K562 (cell line): ENCODE measurements around the gene TMEM131. TPM values are rescaled to one million over a fixed set of nuclear protein-coding genes. Genes with fewer than 3 reads are reported as not detected.

ENCODE experiments used
- ASH1L ChIP-seq: fragments of 450-650 bp; IDR thresholded peaks from 2 replicates; pipeline ENCODE4 v1.6.1; 2018; ENCODE audit warnings: borderline replicate concordance, mild to moderate bottlenecking, low read depth; ENCODE audit not compliant: partially characterized antibody
- CBFA2T3 ChIP-seq: fragments of 450-650 bp; IDR thresholded peaks from 2 replicates; pipeline ENCODE4 v1.6.1; 2017
- GTF2E2 ChIP-seq: fragments of 200-800 bp; sonication (Bioruptor generic); IDR thresholded peaks from 2 replicates; pipeline ENCODE4 v1.6.1; 2016; ENCODE audit warnings: missing genetic modification characterization, missing compliant biosample characterization
- HMBOX1 ChIP-seq: sonication (generic); IDR thresholded peaks from 2 replicates; pipeline ENCODE4 v1.6.1; 2016
- MEIS2 ChIP-seq: fragments of 450-650 bp; IDR thresholded peaks from 2 replicates; pipeline ENCODE4 v1.6.1; 2014; ENCODE audit warnings: mild to moderate bottlenecking; ENCODE audit not compliant: partially characterized antibody
- NR4A1 ChIP-seq, 2 experiments: fragments of 250-450 bp in 1 of 2; fragments of 450-650 bp in 1 of 2; sonication (Bioruptor Pico) in 1 of 2; IDR thresholded peaks; 2 replicates each; pipeline versions ENCODE4 v1.4.0 to v1.6.1; 2016 to 2020; ENCODE audit warnings: mild to moderate bottlenecking in 2 of 2, missing compliant biosample characterization in 1 of 2, missing genetic modification characterization in 1 of 2, moderate library complexity in 1 of 2
- NRF1 ChIP-seq, 2 experiments: fragments of 450-650 bp; IDR thresholded peaks in 1 of 2; conservative IDR thresholded peaks in 1 of 2; 2 replicates each; pipeline ENCODE4 v1.6.1; 2014; ENCODE audit warnings: mild to moderate bottlenecking in 2 of 2
- POLR2B ChIP-seq: fragments of 450-650 bp; IDR thresholded peaks from 2 replicates; pipeline ENCODE4 v1.6.1; 2018; ENCODE audit warnings: low read depth; ENCODE audit not compliant: partially characterized antibody
- RBBP5 ChIP-seq: fragments of 200-600 bp; sonication (generic); IDR thresholded peaks from 2 replicates; pipeline ENCODE4 v1.6.1; 2012; ENCODE audit warnings: borderline replicate concordance, mild to moderate bottlenecking, low read length, control low read depth, inconsistent platforms; ENCODE audit not compliant: insufficient read depth, poor library complexity, severe bottlenecking
- SMAD2 ChIP-seq: fragments of 150-350 bp; IDR thresholded peaks from 2 replicates; pipeline ENCODE4 v1.6.1; 2014; ENCODE audit warnings: low read depth, mild to moderate bottlenecking, low read length
- YY1 ChIP-seq, 3 experiments: IDR thresholded peaks; 2 replicates each; pipeline ENCODE4 v1.6.1; 2011; ENCODE audit warnings: low read length in 2 of 3, mild to moderate bottlenecking in 2 of 3, moderate library complexity in 2 of 3, borderline replicate concordance in 1 of 3, control low read depth in 1 of 3, low read depth in 1 of 3; ENCODE audit not compliant: insufficient read depth in 3 of 3, insufficient replicate concordance in 2 of 3, control insufficient read depth in 1 of 3, insufficient read length in 1 of 3; ENCODE audit errors: extremely low read depth in 1 of 3
- ZNF445 ChIP-seq: fragments of 250-450 bp; sonication (Bioruptor Pico); IDR thresholded peaks from 2 replicates; pipeline ENCODE4 v1.4.0; 2020; ENCODE audit warnings: low read depth, mild to moderate bottlenecking, moderate library complexity
- ZNF561 ChIP-seq: fragments of 450-650 bp; formaldehyde crosslinking; conservative IDR thresholded peaks from 2 replicates; pipeline ENCODE4 v1.4.0; 2020; ENCODE audit warnings: mild to moderate bottlenecking, moderate library complexity
- ZNF583 ChIP-seq: fragments of 250-450 bp; sonication (Bioruptor Pico); IDR thresholded peaks from 2 replicates; pipeline ENCODE4 v1.4.0; 2020
- ZZZ3 ChIP-seq: fragments of 450-650 bp; IDR thresholded peaks from 2 replicates; pipeline ENCODE4 v1.6.1; 2016; ENCODE audit warnings: antibody characterized with exemption, mild to moderate bottlenecking, moderate library complexity
- polyA plus RNA-seq, 8 experiments: library from polyadenylated mRNA; depleted of rRNA in 4 of 8; stranded (reverse) in 5 of 8; unstranded in 3 of 8; fragments of >200 nt; fragmentation: Nextera tagmentation in 2 of 8; fragmentation: Illumina TruSeq in 1 of 8; extraction: Ambion mirVana in 2 of 8; extraction: Trizol in 1 of 8; gene quantifications; 2 replicates each; pipeline versions ENCODE4 v1.2.1 to v1.2.3, GENCODE V29; 2011 to 2014; ENCODE audit warnings: inconsistent platforms in 1 of 8, missing spikeins in 1 of 8
- total RNA-seq, 7 experiments: library from RNA; depleted of rRNA in 6 of 7; stranded (reverse); fragments of >200 nt in 6 of 7; fragmentation: Illumina TruSeq in 2 of 7; extraction: Trizol in 2 of 7; gene quantifications; 2 replicates each; pipeline versions ENCODE4 v1.2.1 to v1.2.3, GENCODE V29; 2011 to 2021; ENCODE audit warnings: low replicate concordance in 1 of 7
- TF ChIP-seq, protein P1 (sequence below): fragments of 250-450 bp; sonication (Bioruptor Pico); IDR thresholded peaks from 2 replicates; pipeline ENCODE4 v1.4.0; 2020
- TF ChIP-seq, protein P2 (sequence below): sonication (generic); formaldehyde crosslinking; IDR thresholded peaks from 2 replicates; pipeline ENCODE4 v1.8.1; 2023; ENCODE audit warnings: mild to moderate bottlenecking, missing genetic modification reagents, moderate library complexity

The TMEM131 gene
- total and polyA plus RNA-seq, 9 of the 15 experiments (the other 6 are each of a cell fraction or from before 2014, with no cell fraction given): 2.5 to 21.1 (median 12.4) TPM

DNA sequence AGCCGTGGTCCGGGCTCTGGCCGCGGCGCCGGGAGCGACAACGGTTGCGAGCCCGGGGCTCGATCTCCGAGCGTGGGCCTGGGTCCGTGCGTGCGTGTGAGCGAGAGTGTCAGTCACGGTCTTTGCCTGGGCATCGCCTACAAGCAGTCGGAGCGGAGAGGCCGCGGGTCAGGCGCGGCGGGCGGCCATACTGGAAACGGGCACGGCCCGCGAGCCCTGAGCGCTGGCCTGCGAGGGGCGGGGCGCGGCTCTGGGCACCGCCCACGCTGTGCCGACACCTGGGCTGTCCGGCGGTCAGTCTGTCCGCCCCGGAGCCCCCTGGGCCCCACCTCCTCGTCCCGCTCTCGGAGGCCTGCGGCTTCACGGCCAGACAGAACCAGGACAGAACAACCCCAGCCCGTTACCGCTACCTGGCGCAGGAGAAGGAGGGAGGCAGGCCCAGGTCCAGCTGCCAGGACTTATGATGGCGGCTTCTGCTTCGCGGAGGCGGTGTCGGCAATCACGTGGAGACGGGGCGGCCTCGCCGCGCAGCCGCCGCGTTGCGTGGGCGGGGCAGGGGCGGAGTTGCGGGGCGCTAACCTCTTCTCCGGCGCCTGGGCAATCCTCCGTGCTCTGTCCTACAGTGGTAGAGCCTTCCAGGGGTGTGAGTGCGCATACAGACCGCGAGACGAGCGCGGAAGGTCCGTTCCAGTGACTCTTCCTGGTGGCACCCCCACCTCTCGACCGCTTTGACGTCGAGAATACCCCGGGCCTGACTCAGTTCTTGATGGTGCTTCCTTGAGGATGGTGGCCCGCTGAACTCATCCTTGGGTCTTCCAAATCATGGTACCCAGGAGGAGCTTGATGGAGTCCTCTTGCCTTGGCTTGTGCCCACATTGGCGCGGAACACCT is at the start of gene TMEM131 (continued):
- TF ChIP-seq NR4A1 (CRISPR knock-in tag; IDR thresholded peaks at IDR 0.05) (0 out of 2 replicates have a peak, but pooled peaks have one; percentile 34), NR4A1 (tag; IDR thresholded peaks at IDR 0.05) (no peak), HMBOX1 (no peak), GTF2E2 (tag) (peak; percentile 85; the same call in 1 of the 2 replicates), POLR2B (peak; percentile 21), ZZZ3 (no peak), ZNF583 (CRISPR knock-in tag) (0 out of 2 replicates have a peak, but pooled peaks have one; percentile 53), ASH1L (no peak), ZNF445 (no peak), NRF1 (conservative IDR thresholded peaks at IDR 0.05 in 1 of 2, IDR thresholded peaks at IDR 0.05 in 1 of 2) (peak; percentile 94 to 95), RBBP5 (peak; percentile 98), MEIS2 (peak; percentile 45), YY1 (IDR thresholded peaks at IDR 0.05; ENCODE audit: borderline replicate concordance in 1 of 3, control insufficient read depth in 1 of 3, extremely low read depth in 1 of 3, insufficient read depth in 3 of 3, insufficient read length in 1 of 3, insufficient replicate concordance in 2 of 3, low read depth in 1 of 3, low read length in 2 of 3) (peak; percentile 95 to 98 (median 96)), ZNF561 (CRISPR knock-in tag) (no peak), CBFA2T3 (no peak; the same call in 1 of the 2 replicates), SMAD2 (no peak)
- TF ChIP-seq, protein P1, sequence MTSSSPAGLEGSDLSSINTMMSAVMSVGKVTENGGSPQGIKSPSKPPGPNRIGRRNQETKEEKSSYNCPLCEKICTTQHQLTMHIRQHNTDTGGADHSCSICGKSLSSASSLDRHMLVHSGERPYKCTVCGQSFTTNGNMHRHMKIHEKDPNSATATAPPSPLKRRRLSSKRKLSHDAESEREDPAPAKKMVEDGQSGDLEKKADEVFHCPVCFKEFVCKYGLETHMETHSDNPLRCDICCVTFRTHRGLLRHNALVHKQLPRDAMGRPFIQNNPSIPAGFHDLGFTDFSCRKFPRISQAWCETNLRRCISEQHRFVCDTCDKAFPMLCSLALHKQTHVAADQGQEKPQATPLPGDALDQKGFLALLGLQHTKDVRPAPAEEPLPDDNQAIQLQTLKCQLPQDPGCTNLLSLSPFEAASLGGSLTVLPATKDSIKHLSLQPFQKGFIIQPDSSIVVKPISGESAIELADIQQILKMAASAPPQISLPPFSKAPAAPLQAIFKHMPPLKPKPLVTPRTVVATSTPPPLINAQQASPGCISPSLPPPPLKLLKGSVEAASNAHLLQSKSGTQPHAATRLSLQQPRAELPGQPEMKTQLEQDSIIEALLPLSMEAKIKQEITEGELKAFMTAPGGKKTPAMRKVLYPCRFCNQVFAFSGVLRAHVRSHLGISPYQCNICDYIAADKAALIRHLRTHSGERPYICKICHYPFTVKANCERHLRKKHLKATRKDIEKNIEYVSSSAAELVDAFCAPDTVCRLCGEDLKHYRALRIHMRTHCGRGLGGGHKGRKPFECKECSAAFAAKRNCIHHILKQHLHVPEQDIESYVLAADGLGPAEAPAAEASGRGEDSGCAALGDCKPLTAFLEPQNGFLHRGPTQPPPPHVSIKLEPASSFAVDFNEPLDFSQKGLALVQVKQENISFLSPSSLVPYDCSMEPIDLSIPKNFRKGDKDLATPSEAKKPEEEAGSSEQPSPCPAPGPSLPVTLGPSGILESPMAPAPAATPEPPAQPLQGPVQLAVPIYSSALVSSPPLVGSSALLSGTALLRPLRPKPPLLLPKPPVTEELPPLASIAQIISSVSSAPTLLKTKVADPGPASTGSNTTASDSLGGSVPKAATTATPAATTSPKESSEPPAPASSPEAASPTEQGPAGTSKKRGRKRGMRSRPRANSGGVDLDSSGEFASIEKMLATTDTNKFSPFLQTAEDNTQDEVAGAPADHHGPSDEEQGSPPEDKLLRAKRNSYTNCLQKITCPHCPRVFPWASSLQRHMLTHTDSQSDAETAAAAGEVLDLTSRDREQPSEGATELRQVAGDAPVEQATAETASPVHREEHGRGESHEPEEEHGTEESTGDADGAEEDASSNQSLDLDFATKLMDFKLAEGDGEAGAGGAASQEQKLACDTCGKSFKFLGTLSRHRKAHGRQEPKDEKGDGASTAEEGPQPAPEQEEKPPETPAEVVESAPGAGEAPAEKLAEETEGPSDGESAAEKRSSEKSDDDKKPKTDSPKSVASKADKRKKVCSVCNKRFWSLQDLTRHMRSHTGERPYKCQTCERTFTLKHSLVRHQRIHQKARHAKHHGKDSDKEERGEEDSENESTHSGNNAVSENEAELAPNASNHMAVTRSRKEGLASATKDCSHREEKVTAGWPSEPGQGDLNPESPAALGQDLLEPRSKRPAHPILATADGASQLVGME (CRISPR knock-in tag): 0 out of 2 replicates have a peak, but pooled peaks have one; percentile 29
- TF ChIP-seq, protein P2, sequence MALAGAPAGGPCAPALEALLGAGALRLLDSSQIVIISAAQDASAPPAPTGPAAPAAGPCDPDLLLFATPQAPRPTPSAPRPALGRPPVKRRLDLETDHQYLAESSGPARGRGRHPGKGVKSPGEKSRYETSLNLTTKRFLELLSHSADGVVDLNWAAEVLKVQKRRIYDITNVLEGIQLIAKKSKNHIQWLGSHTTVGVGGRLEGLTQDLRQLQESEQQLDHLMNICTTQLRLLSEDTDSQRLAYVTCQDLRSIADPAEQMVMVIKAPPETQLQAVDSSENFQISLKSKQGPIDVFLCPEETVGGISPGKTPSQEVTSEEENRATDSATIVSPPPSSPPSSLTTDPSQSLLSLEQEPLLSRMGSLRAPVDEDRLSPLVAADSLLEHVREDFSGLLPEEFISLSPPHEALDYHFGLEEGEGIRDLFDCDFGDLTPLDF (CRISPR knock-in tag): 0 out of 2 replicates have a peak, but pooled peaks have one; percentile 26
